HG02870 (cell line): ENCODE data around the gene SUGCT.

Source experiments
- ATAC-seq: cut with Tn5 transposase; IDR thresholded peaks from one replicate; pipeline ENCODE4 v1.9.1; 2021; ENCODE audit warnings: mild to moderate bottlenecking, moderate library complexity; ENCODE audit not compliant: unreplicated experiment

The SUGCT gene

DNA sequence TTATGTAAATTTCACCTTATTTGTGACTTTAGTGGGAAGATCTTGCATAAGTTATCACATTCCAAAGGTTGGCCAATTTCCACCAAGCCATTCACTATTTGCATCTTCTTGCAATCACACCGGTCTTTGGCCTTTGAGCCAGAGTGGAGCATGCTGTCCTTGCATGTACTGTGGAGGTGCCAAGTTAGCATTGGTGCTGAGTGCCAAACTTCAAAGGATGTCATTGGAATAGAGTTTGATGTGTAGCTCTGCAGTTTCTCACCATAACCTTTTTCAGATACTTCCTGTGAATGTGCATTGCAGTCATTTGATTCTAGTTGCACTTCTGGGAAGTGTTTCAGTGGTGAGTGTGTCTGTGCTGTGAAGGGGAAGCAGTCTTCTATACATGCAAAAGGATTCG lies 620.6 kb downstream of the SUGCT start:
- no peak for ATAC-seq

DNA sequence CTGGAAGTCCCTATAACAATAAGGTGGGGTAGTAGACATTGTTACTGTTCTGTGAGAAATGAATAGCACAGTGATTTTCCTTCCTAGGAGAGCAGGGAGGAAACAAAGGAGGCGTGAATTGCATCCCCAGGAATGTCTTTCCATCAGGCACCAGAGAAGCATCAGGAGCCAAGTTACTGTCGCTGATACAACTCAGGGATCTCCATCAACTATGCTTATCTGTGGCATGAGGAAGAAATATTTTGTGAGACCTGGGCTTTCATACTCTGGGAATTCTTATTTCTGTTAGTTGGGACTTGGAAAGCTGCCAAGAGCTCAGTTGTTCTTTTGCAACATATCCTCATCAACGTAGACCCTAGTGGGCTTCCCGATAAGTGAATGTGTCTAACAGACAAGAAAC lies 622.3 kb downstream of the SUGCT start:
- ATAC-seq, result no peak

DNA sequence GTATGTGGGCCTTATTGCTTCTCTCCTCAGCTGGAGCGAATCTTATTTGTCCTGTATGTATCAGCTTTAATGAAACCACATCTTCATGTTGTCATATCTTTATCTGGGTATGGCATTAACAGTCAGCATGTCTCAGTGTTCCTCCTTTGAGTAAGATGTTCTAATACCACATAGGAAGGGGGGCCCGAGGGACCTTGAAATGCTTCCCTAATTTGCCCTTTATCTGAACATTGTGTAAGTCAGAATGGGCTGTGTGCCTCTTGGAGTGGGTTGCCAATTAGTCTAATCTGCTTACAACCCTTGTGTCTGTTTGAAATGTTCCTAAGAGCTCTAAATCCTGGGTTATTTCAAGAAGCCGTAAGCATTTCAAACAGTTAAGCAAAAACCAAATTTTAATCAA lies 623.8 kb downstream of the SUGCT start:
- no peak for ATAC-seq

DNA sequence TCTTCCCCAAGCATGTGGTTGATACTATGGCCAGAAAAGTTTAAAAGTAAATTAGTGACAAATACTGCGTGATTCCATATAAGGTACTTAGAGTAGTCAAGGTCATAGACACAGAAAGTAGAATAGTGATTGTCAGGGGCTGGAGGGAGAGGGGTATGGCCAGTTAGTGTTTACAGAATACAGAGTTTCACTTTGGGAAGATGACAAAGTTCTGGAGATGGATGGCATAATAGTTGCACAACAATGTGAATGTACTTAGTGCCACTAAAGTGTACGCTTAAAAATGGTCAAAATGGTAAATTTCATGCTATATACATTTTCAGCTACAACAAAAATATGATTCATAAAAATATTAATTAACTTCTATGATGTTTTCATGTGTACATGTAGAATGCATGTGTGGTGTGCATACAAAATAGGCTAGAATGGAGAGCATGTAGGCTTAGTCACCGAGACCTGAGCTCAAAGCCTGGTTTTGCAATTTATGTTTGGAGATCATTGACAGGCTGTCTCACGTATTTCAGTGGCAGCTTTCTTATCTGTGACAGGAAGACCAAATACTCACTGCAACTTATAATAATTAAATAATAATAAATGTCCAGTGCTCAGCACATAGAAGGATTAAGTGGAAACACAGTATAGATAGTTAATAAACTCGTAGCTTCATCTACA lies 625.6 kb downstream of the SUGCT start:
- ATAC-seq, result no peak

DNA sequence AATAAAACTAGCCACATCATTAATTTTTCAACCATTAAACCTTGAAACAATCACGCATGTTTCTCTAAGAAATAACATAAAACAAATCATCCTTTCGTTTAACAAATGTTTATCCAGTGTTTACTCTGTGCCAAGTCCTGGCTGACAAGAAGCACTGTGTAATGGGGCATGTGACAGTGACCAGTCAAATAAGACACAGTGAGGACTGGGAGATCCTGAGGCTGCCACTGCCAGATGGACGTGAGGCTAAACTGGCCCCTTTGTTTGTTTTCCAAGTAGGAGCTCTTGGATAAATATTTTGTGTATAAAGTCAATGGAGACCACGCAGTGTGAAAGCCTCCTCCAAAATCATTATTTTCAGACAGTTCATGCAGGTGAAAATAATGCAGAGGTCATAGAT lies 626.2 kb downstream of the SUGCT start:
- ATAC-seq, result no peak

GRCh38 chr7:40761762-40762560 lies 627.2 kb downstream of the SUGCT start:
- ATAC-seq, result no peak

DNA sequence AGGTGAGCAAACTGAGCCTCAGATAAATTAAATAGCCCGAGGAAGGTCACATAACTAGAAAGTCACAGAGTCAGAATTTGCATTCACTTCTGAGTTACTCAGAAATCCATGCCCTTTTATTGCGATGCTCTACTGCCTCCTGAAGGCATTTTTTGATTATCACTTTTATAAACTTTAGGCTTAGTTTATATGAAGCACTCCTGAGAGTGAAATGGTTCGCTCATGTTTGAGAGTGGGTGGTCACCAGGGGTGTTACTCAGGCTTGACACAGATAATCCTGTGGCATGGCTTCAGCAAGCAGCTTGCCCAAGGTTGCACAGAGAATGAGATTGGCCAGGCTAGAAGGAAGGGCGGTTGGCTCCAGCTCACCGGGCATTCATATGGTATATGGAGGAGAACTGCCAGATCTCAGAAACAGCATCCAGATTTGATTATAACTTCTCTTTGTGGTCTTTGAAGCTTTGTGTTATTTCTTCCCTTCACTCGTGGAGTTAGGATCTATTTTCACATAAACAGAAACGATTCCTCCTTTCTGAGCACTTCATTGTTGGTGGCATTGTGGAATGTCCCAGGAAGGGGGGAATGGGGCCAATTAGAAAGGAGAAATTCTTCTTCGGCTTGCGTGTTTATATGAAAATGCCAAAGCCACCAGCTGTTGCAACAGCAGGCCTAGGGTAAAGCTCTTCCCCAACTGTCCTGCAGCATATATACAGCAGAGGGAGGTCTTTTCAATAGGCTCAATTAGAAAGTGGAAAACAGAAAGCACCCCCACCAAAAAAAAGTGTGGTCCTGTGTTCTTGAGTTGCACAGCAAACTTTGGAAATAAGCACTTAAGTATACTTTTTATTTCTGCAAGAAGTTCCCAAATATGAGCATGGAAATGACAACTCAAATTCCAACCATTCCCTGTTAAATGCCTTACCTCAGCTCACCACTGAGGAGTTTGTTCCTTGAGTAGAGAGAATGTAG lies 628.8 kb downstream of the SUGCT start:
- ATAC-seq, result no peak

DNA sequence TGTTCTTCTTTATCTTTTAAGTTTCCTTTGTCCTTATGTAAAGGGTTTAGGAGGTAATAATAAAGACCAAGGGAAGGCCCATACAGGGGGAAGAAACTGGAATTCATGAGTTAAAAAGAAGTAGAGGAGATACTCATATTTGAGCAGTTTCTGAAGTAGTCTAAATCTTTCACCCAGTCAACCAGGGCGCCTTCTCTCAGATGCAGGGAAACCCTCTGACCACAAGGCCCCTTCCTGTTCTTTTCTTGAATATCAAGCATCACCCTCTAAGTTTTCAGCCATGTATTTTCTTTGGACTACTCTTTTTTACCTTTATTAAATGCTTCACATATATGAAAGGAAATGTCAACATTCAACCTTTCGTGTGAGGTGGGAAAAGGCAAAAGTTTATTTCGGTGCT lies 630.8 kb downstream of the SUGCT start:
- ATAC-seq, result no peak

DNA sequence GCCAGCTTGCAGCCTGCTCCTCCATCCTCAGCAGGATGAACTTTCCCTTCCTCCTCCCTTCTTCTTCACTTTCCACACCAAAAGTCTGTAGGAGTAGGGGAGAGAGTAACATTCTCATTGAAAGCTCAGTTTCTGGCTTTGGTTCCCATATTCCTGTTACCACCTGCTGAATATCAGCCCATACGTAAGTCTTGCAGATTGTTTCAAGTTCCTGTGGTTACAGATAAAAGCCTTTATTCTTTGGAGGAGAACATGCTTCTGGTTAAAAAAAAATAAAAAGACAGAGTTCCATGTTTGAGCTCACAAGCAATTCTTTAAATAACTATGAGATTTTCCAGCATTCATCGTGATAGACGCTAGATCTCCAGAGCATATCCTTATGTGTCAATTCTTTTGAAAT lies 637.3 kb downstream of the SUGCT start:
- ATAC-seq, result no peak

DNA sequence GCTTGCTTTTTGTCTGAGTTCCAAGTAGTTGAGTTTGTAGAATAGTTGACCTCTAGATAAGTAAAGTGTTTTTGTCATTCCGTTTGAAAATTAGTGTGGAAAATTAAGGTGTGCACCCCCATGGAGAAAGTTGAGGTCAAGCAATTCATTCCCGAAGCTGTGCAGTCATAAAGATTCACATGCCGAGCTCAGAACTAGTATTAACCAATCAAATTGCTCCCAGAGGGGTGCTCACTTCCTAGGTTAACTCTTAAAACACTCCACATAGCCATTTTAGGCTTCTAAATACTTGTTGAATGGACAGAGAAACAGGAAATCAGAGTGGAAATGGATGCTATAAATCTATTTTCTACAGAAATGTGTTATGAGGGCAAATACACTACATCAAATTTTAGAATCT lies 638.9 kb downstream of the SUGCT start:
- no peak for ATAC-seq

DNA sequence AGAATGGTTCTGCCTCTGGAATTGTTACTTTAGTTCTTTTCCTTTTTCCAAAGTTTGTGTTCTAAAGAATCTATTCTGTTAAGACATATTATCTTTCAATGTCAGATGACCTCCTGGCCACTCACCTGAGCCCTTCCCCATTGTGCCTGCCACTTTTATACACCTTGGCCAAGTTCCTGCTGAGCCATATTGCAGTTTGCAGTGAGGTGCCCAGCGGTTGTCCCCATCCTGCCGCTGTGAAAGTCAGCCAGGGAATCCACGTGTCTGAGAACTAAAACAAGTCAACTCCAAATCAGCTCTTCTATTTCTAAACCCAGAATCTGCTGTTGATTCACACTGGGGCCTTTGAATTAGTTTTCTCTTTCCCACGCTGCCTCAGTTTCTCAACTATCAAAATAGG lies 641.1 kb downstream of the SUGCT start:
- ATAC-seq, result no peak

GRCh38 chr7:40777730-40778312 lies 643.0 kb downstream of the SUGCT start:
- ATAC-seq, result no peak

GRCh38 chr7:40780460-40780859 lies 645.7 kb downstream of the SUGCT start:
- no peak for ATAC-seq

DNA sequence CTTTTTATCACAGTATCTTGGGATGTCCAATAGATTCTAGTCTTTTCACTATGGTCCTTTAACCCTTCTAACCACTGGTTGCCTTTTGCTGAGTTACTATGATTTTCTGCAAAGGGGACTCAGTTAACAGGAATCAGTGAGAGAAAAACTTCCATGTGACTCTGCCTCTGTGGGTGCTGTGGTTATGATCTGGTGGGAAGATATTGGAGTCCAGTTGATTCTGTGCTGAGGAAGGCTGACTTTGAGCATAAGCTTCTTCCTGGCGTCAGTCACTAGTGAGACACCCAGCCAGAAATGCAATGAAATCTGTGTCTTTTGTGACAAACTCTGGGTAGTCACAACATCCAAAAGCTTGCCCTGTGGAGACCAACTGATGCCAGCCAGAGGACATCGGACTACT lies 648.0 kb downstream of the SUGCT start:
- ATAC-seq, result no peak

GRCh38 chr7:40784176-40784575 lies 649.4 kb downstream of the SUGCT start:
- ATAC-seq, result no peak

DNA sequence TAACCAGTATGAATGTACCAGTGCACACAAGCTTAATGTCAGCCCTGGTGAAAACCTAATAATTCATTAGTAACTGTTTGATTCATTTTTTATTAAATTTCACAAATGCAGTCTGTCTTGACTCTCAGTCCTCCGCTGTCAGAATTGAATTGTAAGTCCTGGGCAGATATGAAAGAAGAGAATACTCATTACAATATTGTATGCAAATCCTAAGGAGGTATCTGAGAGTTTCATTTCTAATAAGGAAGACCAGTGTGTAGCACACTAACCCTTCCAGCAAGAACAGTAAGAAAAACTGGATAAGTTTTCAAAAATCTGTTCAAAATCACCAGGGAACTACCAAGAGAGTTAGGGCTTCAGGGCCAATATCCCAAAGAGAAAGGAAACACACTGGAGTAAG lies 652.1 kb downstream of the SUGCT start:
- peak; percentile 83 for ATAC-seq

DNA sequence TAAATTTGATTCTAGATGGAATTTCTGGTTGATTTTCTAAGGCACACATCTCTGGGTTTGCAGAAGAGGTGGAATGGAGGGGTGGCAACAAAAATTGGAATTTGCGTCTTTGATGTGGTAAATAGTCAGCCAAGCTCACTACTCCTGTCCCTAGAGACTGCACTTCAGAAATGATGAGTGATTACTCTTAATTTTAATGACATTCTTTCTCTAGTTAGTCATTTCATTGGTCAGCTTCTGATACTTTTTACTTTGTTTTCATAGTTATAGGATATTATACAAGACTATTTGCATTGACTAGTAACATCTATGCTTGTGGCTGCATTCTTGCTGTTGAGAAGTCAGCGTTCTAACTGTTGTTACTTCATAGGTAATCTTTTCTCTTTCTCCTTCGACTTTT lies 658.3 kb downstream of the SUGCT start:
- ATAC-seq, result no peak

- ATAC-seq, result no peak
Observed at GRCh38 chr7:40795607-40796006, 660.8 kb downstream of the SUGCT start.

DNA sequence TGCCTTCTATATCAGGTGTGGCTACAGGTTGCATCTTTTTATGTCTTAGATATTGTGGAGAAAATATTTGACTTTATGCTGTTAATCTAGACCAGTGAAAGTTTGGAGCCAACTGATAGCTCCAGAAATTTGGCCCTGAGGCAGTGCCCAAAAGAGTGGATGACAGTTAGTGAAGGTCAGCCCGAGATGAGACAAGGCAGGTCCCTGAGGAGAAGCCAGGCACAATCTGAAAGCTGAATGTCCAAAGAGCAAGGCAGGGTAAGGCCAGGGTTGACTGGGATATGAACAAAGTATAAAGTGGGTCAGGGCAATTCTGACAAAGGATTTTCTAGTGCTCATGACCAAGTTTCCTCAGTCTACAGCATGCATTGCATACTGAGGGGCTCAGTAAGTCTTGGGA lies 661.9 kb downstream of the SUGCT start:
- ATAC-seq, result no peak

GRCh38 chr7:40798613-40799012 lies 663.8 kb downstream of the SUGCT start:
- no peak for ATAC-seq
